NCI-H2227 (cell line): ENCODE data around the gene FXYD5.
A peak's percentile ranks its signal among the peaks of the same experiment; 100 is the strongest.
"Not testable (repeated sequence)": the region's sequence is repeated elsewhere in the genome, so short reads cannot be mapped to it uniquely, and the experiment has no call there.

Experiments used
- DNase-seq: peaks from one replicate; lab custom pipeline; 2025; ENCODE audit not compliant: unreplicated experiment; lab: John Stamatoyannopoulos, UW

FXYD5 gene

GRCh38 chr19:35119578-35120155 is 34.9 kb upstream of the FXYD5 start:
- DNase-seq = no peak

GRCh38 chr19:35120492-35120891 is 34.0 kb upstream of the FXYD5 start:
- peak; percentile 78 for DNase-seq

GRCh38 chr19:35120898-35121297 is 33.6 kb upstream of the FXYD5 start:
- no peak for DNase-seq

GRCh38 chr19:35122687-35123551 is 31.6 kb upstream of the FXYD5 start:
- DNase-seq = no peak

- DNase-seq = no peak
Measured at GRCh38 chr19:35123573-35123972, 31.0 kb upstream of the FXYD5 start.

- DNase-seq = peak; percentile 100
Measured at GRCh38 chr19:35124098-35125060, 30.2 kb upstream of the FXYD5 start.

GRCh38 chr19:35125270-35125717 is 29.2 kb upstream of the FXYD5 start:
- no peak for DNase-seq

GRCh38 chr19:35125749-35126623 is 28.5 kb upstream of the FXYD5 start:
- no peak for DNase-seq

GRCh38 chr19:35126624-35126959 is 27.9 kb upstream of the FXYD5 start:
- no peak for DNase-seq

GRCh38 chr19:35127871-35128270 is 26.7 kb upstream of the FXYD5 start:
- no peak for DNase-seq

GRCh38 chr19:35128398-35129057 is 26.0 kb upstream of the FXYD5 start:
- DNase-seq = no peak

- DNase-seq = not testable (repeated sequence)
Measured at GRCh38 chr19:35129724-35130274, 24.7 kb upstream of the FXYD5 start.

- DNase-seq = no peak
Measured at GRCh38 chr19:35130761-35131720, 23.5 kb upstream of the FXYD5 start.

GRCh38 chr19:35132254-35132653 is 22.3 kb upstream of the FXYD5 start:
- DNase-seq = no peak

- no peak for DNase-seq
Measured at GRCh38 chr19:35133826-35134225, 20.7 kb upstream of the FXYD5 start.

GRCh38 chr19:35134601-35135242 is 19.8 kb upstream of the FXYD5 start, which contains the start of gene LGI4:
Gene LGI4, minus strand, starts transcription at chr19:35135059. Its CDS starts 379 bp downstream, at chr19:35134680.
- DNase-seq = peak; percentile 80

- DNase-seq = peak; percentile 98
Measured at GRCh38 chr19:35135389-35135909, 19.1 kb upstream of the FXYD5 start.

- DNase-seq = no peak
Measured at GRCh38 chr19:35136231-35136630, 18.3 kb upstream of the FXYD5 start.
